Liver (tissue), 9 donors: ENCODE measurements around the gene GSTO2. TPM values are rescaled to one million over a fixed set of nuclear protein-coding genes. Genes with fewer than 3 reads are reported as not detected.

Source experiments
- DNase-seq: peaks from one replicate; pipeline ENCODE4 v3.0.0-alpha.2; 2017; ENCODE audit warnings: low spot score
- H3K27ac ChIP-seq, 2 donors: one replicate each; pipeline ENCODE4 v1.7.0; 2013; ENCODE audit warnings: inconsistent platforms in 2 of 2, low read length in 2 of 2, control low read depth in 1 of 2, low read depth in 1 of 2, mild to moderate bottlenecking in 1 of 2
- H3K27me3 ChIP-seq, 4 donors: one replicate each; pipeline versions ENCODE4 v1.6.1 to v1.7.0; 2013; ENCODE audit warnings: low read length in 3 of 4, inconsistent platforms in 1 of 4, mild to moderate bottlenecking in 1 of 4, moderate library complexity in 1 of 4; ENCODE audit not compliant: control insufficient read depth in 4 of 4, insufficient read depth in 4 of 4
- H3K36me3 ChIP-seq, 4 donors: one replicate each; pipeline versions ENCODE4 v1.6.1 to v1.7.0; 2013; ENCODE audit warnings: low read length in 3 of 4, mild to moderate bottlenecking in 3 of 4, low read depth in 1 of 4, moderate library complexity in 1 of 4; ENCODE audit not compliant: control insufficient read depth in 4 of 4, insufficient read depth in 3 of 4
- H3K4me1 ChIP-seq, 4 donors: one replicate each; pipeline versions ENCODE4 v1.6.1 to v1.7.0; 2013; ENCODE audit warnings: low read length in 3 of 4, mild to moderate bottlenecking in 3 of 4, moderate library complexity in 1 of 4; ENCODE audit not compliant: control insufficient read depth in 4 of 4, insufficient read depth in 4 of 4
- H3K4me3 ChIP-seq, 3 donors: one replicate each; pipeline versions ENCODE4 v1.6.1 to v1.7.0; 2013; ENCODE audit warnings: low read length in 3 of 3, control low read depth in 1 of 3, low read depth in 1 of 3, mild to moderate bottlenecking in 1 of 3
- H3K9ac ChIP-seq, 2 donors: one replicate each; pipeline ENCODE4 v1.7.0; 2013; ENCODE audit warnings: low read length in 2 of 2, mild to moderate bottlenecking in 2 of 2, moderate library complexity in 2 of 2, control low read depth in 1 of 2, low read depth in 1 of 2
- H3K9me3 ChIP-seq, 4 donors: one replicate each; pipeline versions ENCODE4 v1.6.1 to v1.7.0; 2013; ENCODE audit warnings: low read length in 3 of 4; ENCODE audit not compliant: control insufficient read depth in 4 of 4
- EGR1 ChIP-seq, 2 donors: IDR thresholded peaks; 2 replicates each; pipeline ENCODE4 v1.6.1; 2016 to 2018; ENCODE audit warnings: antibody characterized with exemption in 2 of 2, low read depth in 2 of 2
- GABPA ChIP-seq, 2 donors: IDR thresholded peaks in 1 of 2; conservative IDR thresholded peaks in 1 of 2; 2 replicates each; pipeline ENCODE4 v1.6.1; 2016; ENCODE audit warnings: antibody characterized with exemption in 2 of 2, mild to moderate bottlenecking in 1 of 2, moderate library complexity in 1 of 2
- HNF4A ChIP-seq, 2 donors: conservative IDR thresholded peaks; 2 replicates each; pipeline ENCODE4 v1.6.1; 2016; ENCODE audit warnings: antibody characterized with exemption in 2 of 2, mild to moderate bottlenecking in 2 of 2
- JUND ChIP-seq, 2 donors: IDR thresholded peaks; 2 replicates each; pipeline ENCODE4 v1.6.1; 2016; ENCODE audit warnings: antibody characterized with exemption in 2 of 2
- NR2F2 ChIP-seq: IDR thresholded peaks from 2 replicates; pipeline ENCODE4 v1.6.1; 2016; ENCODE audit warnings: antibody characterized with exemption
- RAD21 ChIP-seq, 2 donors: IDR thresholded peaks; 2 replicates each; pipeline ENCODE4 v1.6.1; 2016; ENCODE audit warnings: antibody characterized with exemption in 2 of 2, mild to moderate bottlenecking in 2 of 2
- RXRA ChIP-seq, 2 donors: IDR thresholded peaks; 2 replicates each; pipeline ENCODE4 v1.6.1; 2017 to 2018; ENCODE audit warnings: antibody characterized with exemption in 2 of 2, mild to moderate bottlenecking in 1 of 2
- SP1 ChIP-seq: IDR thresholded peaks from 2 replicates; pipeline ENCODE4 v1.6.1; 2018; ENCODE audit warnings: antibody characterized with exemption, mild to moderate bottlenecking
- TAF1 ChIP-seq: conservative IDR thresholded peaks from 2 replicates; pipeline ENCODE4 v1.6.1; 2016; ENCODE audit warnings: antibody characterized with exemption, mild to moderate bottlenecking
- WGBS: extraction: QIAGEN DNeasy Blood & Tissue Kit; methylation state at CpG from one replicate; pipeline ENCODE4 v1.1.7; 2013; 5-methylcytosine and 5-hydroxymethylcytosine counted together
- polyA plus RNA-seq, 2 donors: library from polyadenylated mRNA; stranded (reverse) in 1 of 2; unstranded in 1 of 2; fragments of 200-250 nt in 1 of 2; fragments of >200 nt in 1 of 2; fragmentation: Nextera tagmentation in 1 of 2; extraction: Ambion mirVana in 1 of 2; gene quantifications; one replicate each; pipeline versions ENCODE4 v1.2.1 to v1.2.3, GENCODE V29; 2013 to 2015
- total RNA-seq, 2 donors: library from RNA; depleted of rRNA; stranded (reverse); fragments of >200 nt; gene quantifications; one replicate each; pipeline ENCODE4 v1.2.3, GENCODE V29; 2014
- TF ChIP-seq, protein P1 (sequence below): IDR thresholded peaks from 2 replicates; pipeline ENCODE4 v1.6.1; 2016; ENCODE audit warnings: antibody characterized with exemption
- donor health status: healthy.
- donor health status: healthy.
- donor health status: healthy.
- donor health status: healthy.
- donor health status: healthy.

Gene GSTO2
- total and polyA plus RNA-seq, 4 donors, result 1.0 to 4.6 (median 1.7) TPM

DNA sequence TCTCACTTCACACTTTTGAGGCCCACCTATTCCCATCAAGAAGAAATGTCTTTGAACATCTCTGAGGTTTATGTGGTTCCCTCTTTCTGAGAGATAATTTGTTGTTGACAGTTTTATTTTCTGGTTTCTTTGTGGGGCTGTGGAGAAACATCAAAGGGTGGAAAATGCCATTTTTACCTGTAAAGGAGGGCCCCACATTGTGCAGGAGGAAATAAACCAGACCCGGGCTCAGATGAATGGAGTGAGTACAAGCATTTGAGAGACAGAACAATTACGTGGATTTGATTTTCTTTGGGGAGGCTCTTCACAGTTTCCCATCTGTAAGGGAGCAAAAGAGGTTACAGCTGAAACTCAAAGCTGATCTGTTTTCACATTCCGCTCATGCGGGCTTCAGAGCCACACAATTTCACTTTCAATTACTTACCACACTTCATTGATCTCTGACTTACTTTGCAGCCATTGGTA, 39.5 kb downstream of the GSTO2 start:
- no peak for DNase-seq
- no peaks in the 10 kb centered on the region for H3K27me3 ChIP-seq
- no peak for TF ChIP-seq NR2F2
- no peak for TF ChIP-seq RXRA (IDR thresholded peaks at IDR 0.05)
- no peak for TF ChIP-seq TAF1
- no peak for TF ChIP-seq GABPA (IDR thresholded peaks at IDR 0.05 in 1 of 2, conservative IDR thresholded peaks at IDR 0.05 in 1 of 2)
- H3K9me3 ChIP-seq, result no peaks in the 10 kb centered on the region
- WGBS, result 88% methylated on average over 4 of the region's 4 CpGs
- H3K9ac ChIP-seq, result no peak overlapping the region
- peaks cover 1 to 12% (median 7%) of the 10 kb centered on the region in 4 donors for H3K4me1 ChIP-seq
- H3K36me3 ChIP-seq, result peaks cover 0 to 6% (median 0%) of the 10 kb centered on the region in 4 donors
- no peak overlapping the region for H3K4me3 ChIP-seq
- no peak overlapping the region for H3K27ac ChIP-seq

DNA sequence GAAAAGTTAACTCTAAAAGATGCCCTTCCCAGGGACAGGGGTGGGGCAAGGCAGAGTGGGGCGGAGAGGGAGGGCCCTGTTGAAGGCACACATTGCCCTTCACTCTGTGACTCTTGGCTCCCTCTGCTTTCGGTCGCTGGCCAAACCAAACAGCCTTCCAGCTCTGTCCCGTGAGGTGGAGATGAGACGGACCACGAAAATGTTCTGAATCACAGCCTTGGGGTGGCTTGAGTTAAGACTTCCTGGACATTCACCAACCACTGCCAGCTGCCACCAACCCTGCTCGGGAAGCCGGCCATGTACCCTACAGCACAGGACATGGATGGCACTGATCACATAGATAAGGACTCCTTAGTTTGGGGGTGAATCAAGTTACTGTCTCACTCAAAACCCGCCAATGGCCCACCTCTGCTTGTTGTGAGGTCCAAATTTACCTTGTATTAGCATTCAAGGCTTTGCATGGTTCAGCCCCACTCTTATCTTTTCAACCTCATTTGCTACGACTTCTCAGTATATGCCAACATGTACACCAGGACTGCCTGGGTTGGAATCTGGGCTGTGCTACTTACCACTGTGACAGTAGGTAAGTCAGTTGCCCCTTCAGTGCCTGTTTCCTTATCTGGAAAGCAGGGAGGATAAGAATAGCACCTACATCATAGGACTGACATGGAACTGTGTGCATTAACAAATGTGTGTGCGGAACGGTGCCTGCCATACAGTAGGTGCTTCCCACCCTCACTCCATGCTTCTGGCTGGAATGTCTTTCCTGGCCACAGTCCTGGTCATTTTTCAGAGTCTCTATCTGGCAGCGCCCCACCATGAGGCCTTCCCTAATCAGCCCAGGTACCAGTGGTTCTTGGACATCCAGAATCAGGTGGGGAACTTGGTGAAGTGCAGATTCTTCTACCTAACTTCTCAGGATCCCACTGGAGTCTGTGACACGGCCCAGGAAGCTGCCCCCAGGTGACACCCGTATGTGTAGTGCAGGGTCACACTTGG, 41.3 kb downstream of the GSTO2 start:
- no peak for DNase-seq
- Histone ChIP-seq H3K4me3 (no peak overlapping the region), H3K9ac (no peak overlapping the region), H3K27me3 (no peaks in the 10 kb centered on the region), H3K9me3 (no peaks in the 10 kb centered on the region), H3K36me3 (peaks cover 0 to 21% (median 5%) of the 10 kb centered on the region in 4 donors), H3K27ac (no peak overlapping the region), H3K4me1 (peaks cover 1 to 12% (median 7%) of the 10 kb centered on the region in 4 donors)
- TF ChIP-seq SP1, result no peak
- TF ChIP-seq RAD21 (IDR thresholded peaks at IDR 0.05), result peak in 1 of 2 donors; percentile 36
- TF ChIP-seq HNF4A (conservative IDR thresholded peaks at IDR 0.05), result peak; percentile 24 to 25
- WGBS, result 64% methylated on average over 15 of the region's 15 CpGs

DNA sequence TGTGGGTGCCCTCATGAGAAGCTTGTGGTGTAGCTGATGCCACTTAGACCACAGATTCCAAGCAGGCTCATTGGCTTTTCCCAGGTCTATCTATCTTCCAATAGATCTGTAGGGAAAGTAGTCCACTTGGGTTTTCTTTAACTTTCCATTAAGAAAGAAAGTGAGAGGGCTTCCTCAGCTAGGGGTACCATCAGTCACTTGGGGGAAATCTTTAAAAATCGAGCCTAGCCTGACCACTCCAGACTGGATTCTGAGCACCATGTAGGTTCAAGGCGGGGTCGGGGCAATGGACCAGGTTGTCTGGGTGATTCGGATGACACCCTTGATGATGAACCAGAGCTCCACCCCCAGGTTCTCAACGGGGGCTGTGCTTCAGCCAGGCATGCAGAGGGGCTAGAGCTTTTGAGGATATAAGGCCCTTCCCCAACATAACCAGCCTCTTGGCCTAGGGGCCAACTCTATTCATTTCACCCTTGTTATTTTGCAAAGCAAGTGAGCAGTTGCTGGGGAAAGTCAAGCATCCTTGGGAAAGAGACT, 42.3 kb downstream of the GSTO2 start:
- Histone ChIP-seq H3K9ac (no peak overlapping the region), H3K4me3 (no peak overlapping the region), H3K27ac (no peak overlapping the region), H3K36me3 (peaks cover 0 to 23% (median 6%) of the 10 kb centered on the region in 4 donors), H3K4me1 (peaks cover 1 to 8% (median 5%) of the 10 kb centered on the region in 4 donors), H3K9me3 (no peaks in the 10 kb centered on the region), H3K27me3 (no peaks in the 10 kb centered on the region)
- TF ChIP-seq RXRA (IDR thresholded peaks at IDR 0.05) (no peak), EGR1 (IDR thresholded peaks at IDR 0.05; ENCODE audit: low read depth in 2 of 2) (no peak), JUND (IDR thresholded peaks at IDR 0.05) (no peak), NR2F2 (no peak), TAF1 (no peak)
- TF ChIP-seq, protein P1, sequence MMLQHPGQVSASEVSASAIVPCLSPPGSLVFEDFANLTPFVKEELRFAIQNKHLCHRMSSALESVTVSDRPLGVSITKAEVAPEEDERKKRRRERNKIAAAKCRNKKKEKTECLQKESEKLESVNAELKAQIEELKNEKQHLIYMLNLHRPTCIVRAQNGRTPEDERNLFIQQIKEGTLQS, result no peak
- no peak for DNase-seq
- WGBS, result 92% methylated on average over 5 of the region's 5 CpGs
